Activated CD8-positive, alpha-beta T cell treated with anti-CD3 and anti-CD28 coated beads for 36 hours (primary cell): ENCODE data around the gene RXFP4. TPM values are rescaled to one million over a fixed set of nuclear protein-coding genes. Genes with fewer than 3 reads are reported as not detected.

ENCODE experiments used
- ATAC-seq: fragments of 200-7000 bp; cut with Tn5 transposase; one replicate; pipeline ENCODE4 v1.10.0; 2021; ENCODE audit warnings: mild to moderate bottlenecking, moderate library complexity
- CTCF ChIA-PET: fragments of 350-600 bp; sonication (Branson Sonifier 250); formaldehyde crosslinking; loops from one replicate; lab custom pipeline; 2021; ENCODE audit warnings: antibody characterized with exemption; lab: Charles Lee
- POLR2A ChIA-PET: fragments of 350-600 bp; sonication (Branson Sonifier 250); formaldehyde crosslinking; loops from one replicate; lab custom pipeline; 2021; ENCODE audit warnings: antibody characterized with exemption; lab: Charles Lee
- DNase-seq: peaks from one replicate; pipeline ENCODE4 v3.0.0-alpha.2; 2020
- H3K27ac Mint-ChIP-seq: one replicate; pipeline ENCODE4 v1.8.0; 2021; ENCODE audit warnings: mild to moderate bottlenecking, mixed read lengths
- H3K27me3 Mint-ChIP-seq: one replicate; pipeline ENCODE4 v1.8.0; 2021; ENCODE audit warnings: mixed read lengths
- H3K36me3 Mint-ChIP-seq: one replicate; pipeline ENCODE4 v1.8.0; 2021; ENCODE audit warnings: low read depth, mixed read lengths
- H3K4me1 Mint-ChIP-seq: one replicate; pipeline ENCODE4 v1.8.0; 2021; ENCODE audit warnings: low read depth, mixed read lengths
- H3K4me3 Mint-ChIP-seq: one replicate; pipeline ENCODE4 v1.8.0; 2021; ENCODE audit warnings: mild to moderate bottlenecking, moderate library complexity, mixed read lengths
- H3K9me3 Mint-ChIP-seq: one replicate; pipeline ENCODE4 v1.8.0; 2021; ENCODE audit warnings: mixed read lengths
- CTCF ChIP-seq: fragments of 200-600 bp; IDR thresholded peaks from one replicate; pipeline ENCODE4 v1.8.0; 2022; ENCODE audit warnings: antibody characterized with exemption, mild to moderate bottlenecking
- intact Hi-C: fragments of 100-400 bp; cut with micrococcal nuclease; formaldehyde crosslinking; loops from one replicate; pipeline ENCODE4 v1.10.0; 2022
- total RNA-seq, 2 experiments: library from RNA; stranded (reverse); gene quantifications; one replicate each; pipeline ENCODE4 v1.2.3, GENCODE V29; 2021

The RXFP4 gene
- total RNA-seq, 2 experiments from 2014 or later, result not detected

- peaks cover 52% of the 10 kb centered on the region for H3K4me1 Mint-ChIP-seq
- peak overlapping the region; percentile 55 for H3K4me3 Mint-ChIP-seq
- no peak for TF ChIP-seq CTCF
- ChIA-PET POLR2A (interaction anchor here (1.0 to 10.2 kb wide), 9 partner anchors 8 to 336 kb away, joined by 4 to 128 read pairs (median 6); partner anchors contain the start of genes ARHGEF2, KHDC4 and SMG5), CTCF (interaction anchor here (0.7 to 4.8 kb wide), 9 partner anchors 9 to 42 kb away, joined by 3 to 28 read pairs (median 4); partner anchors contain the start of gene ARHGEF2)
- H3K36me3 Mint-ChIP-seq, result peaks cover 43% of the 10 kb centered on the region
- DNase-seq (no peak), ATAC-seq (peak; percentile 37)
- intact Hi-C loops, result loop anchor here (2.0 kb wide), 1 partner anchor 30 kb away; no protein-coding TSS in a partner anchor
- no peaks in the 10 kb centered on the region for H3K9me3 Mint-ChIP-seq
- H3K27me3 Mint-ChIP-seq, result no peaks in the 10 kb centered on the region
- H3K27ac Mint-ChIP-seq, result peak overlapping the region; percentile 88
Measured at GRCh38 chr1:155946633-155947219, 5.3 kb downstream of the RXFP4 start.

GRCh38 chr1:155947292-155947691 lies 5.9 kb downstream of the RXFP4 start:
- no peaks in the 10 kb centered on the region for H3K9me3 Mint-ChIP-seq
- H3K4me3 Mint-ChIP-seq, result peak overlapping the region; percentile 55
- H3K27me3 Mint-ChIP-seq, result no peaks in the 10 kb centered on the region
- no peak for ATAC-seq
- no peak for TF ChIP-seq CTCF
- peaks cover 47% of the 10 kb centered on the region for H3K4me1 Mint-ChIP-seq
- ChIA-PET CTCF (interaction anchor here (1.0 to 2.9 kb wide), 2 partner anchors 9 to 42 kb away, joined by 8 to 12 read pairs; no protein-coding TSS in a partner anchor), POLR2A (interaction anchor here (0.5 to 10.2 kb wide), 5 partner anchors 9 to 96 kb away, joined by 3 to 128 read pairs (median 5); partner anchors contain the start of genes ARHGEF2 and KHDC4)
- H3K27ac Mint-ChIP-seq, result peak overlapping the region; percentile 88
- intact Hi-C loops, result loop anchor here (2.0 kb wide), 1 partner anchor 30 kb away; no protein-coding TSS in a partner anchor
- no peak for DNase-seq
- peaks cover 49% of the 10 kb centered on the region for H3K36me3 Mint-ChIP-seq

GRCh38 chr1:155947741-155948140 lies 6.3 kb downstream of the RXFP4 start:
- intact Hi-C loops, result loop anchor here (2.0 kb wide), 1 partner anchor 29 kb away; no protein-coding TSS in a partner anchor
- ATAC-seq (no peak), DNase-seq (no peak)
- Mint-ChIP-seq H3K9me3 (no peaks in the 10 kb centered on the region), H3K36me3 (peaks cover 53% of the 10 kb centered on the region), H3K27me3 (no peaks in the 10 kb centered on the region), H3K4me3 (no peak overlapping the region), H3K27ac (peak overlapping the region; percentile 88), H3K4me1 (peaks cover 47% of the 10 kb centered on the region)
- no peak for TF ChIP-seq CTCF
- POLR2A ChIA-PET, result interaction anchor here (0.5 to 1.7 kb wide), 4 partner anchors 9 to 97 kb away, joined by 3 to 7 read pairs (median 4); partner anchors contain the start of gene KHDC4
- CTCF ChIA-PET, result interaction anchor here (0.8 to 2.9 kb wide), 4 partner anchors 9 to 42 kb away, joined by 3 to 13 read pairs (median 10); partner anchors contain the start of gene ARHGEF2

- POLR2A ChIA-PET, result interaction anchor here (0.7 to 4.8 kb wide), 5 partner anchors 10 to 39 kb away, joined by 3 to 30 read pairs (median 6); partner anchors contain the start of genes ARHGEF2 and RXFP4
- CTCF ChIA-PET, result interaction anchor here (0.7 to 1.8 kb wide), 4 partner anchors 13 to 115 kb away, joined by 3 to 7 read pairs (median 4); partner anchors contain the start of gene KHDC4
- intact Hi-C loops, result no loop called here
- no peak for TF ChIP-seq CTCF
- Mint-ChIP-seq H3K27me3 (no peaks in the 10 kb centered on the region), H3K9me3 (no peaks in the 10 kb centered on the region), H3K4me3 (no peak overlapping the region), H3K36me3 (peaks cover 60% of the 10 kb centered on the region), H3K27ac (no peak overlapping the region), H3K4me1 (peaks cover 29% of the 10 kb centered on the region)
- no peak for DNase-seq
- no peak for ATAC-seq
Measured at GRCh38 chr1:155950829-155951228, 9.4 kb downstream of the RXFP4 start.
